HT-29 (cell line): ENCODE data around the gene FAM193B. TPM values are rescaled to one million over a fixed set of nuclear protein-coding genes. Genes with fewer than 3 reads are reported as not detected.

Source experiments
- DNase-seq: peaks from one replicate; pipeline ENCODE4 v3.0.0-alpha.2; 2015; ENCODE audit warnings: low spot score
- total RNA-seq: library from RNA; depleted of rRNA; stranded (reverse); fragments of >200 nt; shearing (Covaris generic); gene quantifications from 2 replicates; pipeline ENCODE4 v1.2.3, GENCODE V29; 2014

Gene FAM193B
- total RNA-seq, 1 experiment from 2014 or later, result 61.4 TPM

GRCh38 chr5:177501874-177502678 lies 52.3 kb downstream of the FAM193B start:
- DNase-seq, result no peak

GRCh38 chr5:177500685-177501522 lies 53.5 kb downstream of the FAM193B start:
- peak; percentile 95 for DNase-seq

- no peak for DNase-seq
Measured at GRCh38 chr5:177499842-177500241, 54.5 kb downstream of the FAM193B start.

GRCh38 chr5:177498013-177498787 lies 56.2 kb downstream of the FAM193B start:
- no peak for DNase-seq

GRCh38 chr5:177497292-177498012 lies 56.9 kb downstream of the FAM193B start, which contains the start of gene PDLIM7:
TSS of gene PDLIM7 (minus strand) at chr5:177497604. CDS start at chr5:177496512, 1,092 bp downstream.
- peak; percentile 96 for DNase-seq

GRCh38 chr5:177496727-177497291 lies 57.6 kb downstream of the FAM193B start:
- no peak for DNase-seq

- peak; percentile 64 for DNase-seq
Measured at GRCh38 chr5:177496070-177496726, 58.2 kb downstream of the FAM193B start.

GRCh38 chr5:177495243-177496060 lies 58.9 kb downstream of the FAM193B start:
- no peak for DNase-seq

GRCh38 chr5:177494346-177495195 lies 59.8 kb downstream of the FAM193B start:
- DNase-seq, result peak; percentile 32

GRCh38 chr5:177493795-177494345 lies 60.5 kb downstream of the FAM193B start:
- DNase-seq, result no peak

GRCh38 chr5:177492841-177493240 lies 61.5 kb downstream of the FAM193B start:
- no peak for DNase-seq

GRCh38 chr5:177491983-177492746 lies 62.2 kb downstream of the FAM193B start:
- no peak for DNase-seq

GRCh38 chr5:177491429-177491945 lies 62.9 kb downstream of the FAM193B start:
- peak; percentile 46 for DNase-seq

- DNase-seq, result no peak
Measured at GRCh38 chr5:177490992-177491391, 63.4 kb downstream of the FAM193B start.

- no peak for DNase-seq
Measured at GRCh38 chr5:177490311-177490991, 63.9 kb downstream of the FAM193B start.

GRCh38 chr5:177489119-177489716 lies 65.1 kb downstream of the FAM193B start:
- no peak for DNase-seq
